A673 (cell line): ENCODE results near the gene NEURL1B.

Experiments used
- EZH2 ChIP-seq: fragments of 200-600 bp; sonication (generic); IDR thresholded peaks from 2 replicates; pipeline ENCODE4 v1.6.1; 2017; ENCODE audit warnings: borderline replicate concordance, low read depth, mild to moderate bottlenecking, mixed read lengths, antibody characterized with exemption, low read length; ENCODE audit not compliant: poor library complexity, severe bottlenecking
- TF ChIP-seq, protein P1 (sequence below): fragments of 300-800, 200-600 bp; sonication (generic); conservative IDR thresholded peaks from 2 replicates; pipeline ENCODE4 v1.5.1; 2017; ENCODE audit warnings: low read depth, mild to moderate bottlenecking, antibody characterized with exemption, low read length, moderate library complexity, mixed read lengths

DNA sequence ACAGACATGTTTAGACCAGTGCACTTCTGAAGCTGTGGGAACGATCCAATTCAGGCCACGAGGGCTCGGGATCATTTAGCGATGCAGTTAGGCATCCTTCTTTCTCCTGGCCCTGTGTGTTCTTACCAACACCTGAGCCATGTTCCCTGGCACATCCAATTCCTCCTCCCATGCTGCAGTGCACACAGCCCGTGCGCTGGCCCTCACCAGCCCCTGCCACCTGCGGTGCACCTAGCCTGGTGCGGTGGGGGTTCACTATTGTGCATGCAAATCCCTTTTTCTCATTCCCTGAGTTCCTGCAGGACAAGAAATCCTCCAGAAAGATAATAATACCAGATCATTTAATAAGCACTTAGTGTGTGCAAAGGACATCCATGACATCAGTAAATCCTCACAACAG is 53.5 kb downstream of the NEURL1B start:
- TF ChIP-seq, protein P1, sequence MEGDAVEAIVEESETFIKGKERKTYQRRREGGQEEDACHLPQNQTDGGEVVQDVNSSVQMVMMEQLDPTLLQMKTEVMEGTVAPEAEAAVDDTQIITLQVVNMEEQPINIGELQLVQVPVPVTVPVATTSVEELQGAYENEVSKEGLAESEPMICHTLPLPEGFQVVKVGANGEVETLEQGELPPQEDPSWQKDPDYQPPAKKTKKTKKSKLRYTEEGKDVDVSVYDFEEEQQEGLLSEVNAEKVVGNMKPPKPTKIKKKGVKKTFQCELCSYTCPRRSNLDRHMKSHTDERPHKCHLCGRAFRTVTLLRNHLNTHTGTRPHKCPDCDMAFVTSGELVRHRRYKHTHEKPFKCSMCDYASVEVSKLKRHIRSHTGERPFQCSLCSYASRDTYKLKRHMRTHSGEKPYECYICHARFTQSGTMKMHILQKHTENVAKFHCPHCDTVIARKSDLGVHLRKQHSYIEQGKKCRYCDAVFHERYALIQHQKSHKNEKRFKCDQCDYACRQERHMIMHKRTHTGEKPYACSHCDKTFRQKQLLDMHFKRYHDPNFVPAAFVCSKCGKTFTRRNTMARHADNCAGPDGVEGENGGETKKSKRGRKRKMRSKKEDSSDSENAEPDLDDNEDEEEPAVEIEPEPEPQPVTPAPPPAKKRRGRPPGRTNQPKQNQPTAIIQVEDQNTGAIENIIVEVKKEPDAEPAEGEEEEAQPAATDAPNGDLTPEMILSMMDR = no peak
- no peak for TF ChIP-seq EZH2
